ENCODE data around the gene DHPS.
"Not testable (repeated sequence)": the region's sequence is repeated elsewhere in the genome, so short reads cannot be mapped to it uniquely, and the experiment has no call there.

The DHPS gene

DNA sequence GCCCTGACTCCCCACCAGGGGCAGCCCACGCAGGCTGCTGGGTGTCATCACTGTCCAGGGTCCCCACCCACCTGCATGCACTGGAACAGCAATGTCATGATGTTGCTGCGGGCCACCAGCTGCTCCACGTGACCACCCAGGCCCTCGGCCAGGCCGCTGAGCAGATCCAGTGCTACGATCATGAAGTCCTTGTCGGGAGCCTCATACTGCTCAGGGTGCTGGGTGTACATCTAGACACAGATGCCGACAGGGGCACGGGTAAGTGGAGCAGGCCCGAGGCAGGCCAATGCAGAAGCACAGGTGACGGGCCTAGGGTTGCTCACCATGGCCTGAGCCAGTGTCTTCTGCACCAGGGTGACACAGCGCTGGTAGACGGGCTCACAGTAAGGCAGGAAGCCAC is 23.5 kb upstream of the DHPS start:
- no peak for DNase-seq

GRCh38 chr19:12703046-12703445 is 21.4 kb upstream of the DHPS start:
- no peak for DNase-seq

DNA sequence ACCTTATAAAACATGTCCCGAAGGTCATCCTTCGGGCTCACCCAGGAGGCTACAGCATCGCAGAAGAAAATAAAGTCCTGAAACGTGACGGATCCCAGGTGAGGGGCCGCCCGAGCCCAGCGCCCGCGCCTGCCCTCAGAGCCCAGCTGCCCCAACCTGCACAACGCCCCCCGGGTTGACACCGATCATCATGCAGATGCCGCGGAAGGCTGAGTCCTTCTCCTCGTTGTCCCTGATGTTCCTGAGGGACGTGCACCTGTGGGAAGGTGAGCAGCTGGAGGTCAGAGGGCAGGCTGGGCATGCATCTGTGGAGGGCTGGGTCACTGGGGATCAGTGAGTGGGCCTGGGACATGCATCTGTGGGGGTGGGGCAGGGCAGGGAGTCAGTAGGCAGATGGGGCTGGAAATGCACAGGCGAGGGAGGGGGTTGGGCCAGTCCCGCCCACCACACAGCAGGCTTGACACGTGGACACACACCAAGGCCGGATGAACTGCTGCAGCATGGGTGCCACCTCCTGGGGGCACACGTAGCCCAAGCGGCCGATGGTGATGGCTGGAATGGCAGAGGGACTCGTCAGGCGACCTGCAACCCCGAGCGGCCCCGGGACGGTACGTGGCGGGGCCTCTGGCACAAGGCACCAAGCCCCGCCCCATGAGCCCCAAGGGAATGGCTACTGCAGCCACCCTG is 20.1 kb upstream of the DHPS start:
- DNase-seq = no peak

- no peak for DNase-seq
Measured at GRCh38 chr19:12698138-12698537, 16.5 kb upstream of the DHPS start.

GRCh38 chr19:12697425-12697824 is 15.7 kb upstream of the DHPS start:
- not testable (repeated sequence) for DNase-seq

- DNase-seq = peak; percentile 78
Measured at GRCh38 chr19:12696366-12697335, 15.0 kb upstream of the DHPS start, which contains the start of gene FBXW9. FBXW9 (minus strand) TSS chr19:12696631; CDS start chr19:12696581, 50 bp downstream.

DNA sequence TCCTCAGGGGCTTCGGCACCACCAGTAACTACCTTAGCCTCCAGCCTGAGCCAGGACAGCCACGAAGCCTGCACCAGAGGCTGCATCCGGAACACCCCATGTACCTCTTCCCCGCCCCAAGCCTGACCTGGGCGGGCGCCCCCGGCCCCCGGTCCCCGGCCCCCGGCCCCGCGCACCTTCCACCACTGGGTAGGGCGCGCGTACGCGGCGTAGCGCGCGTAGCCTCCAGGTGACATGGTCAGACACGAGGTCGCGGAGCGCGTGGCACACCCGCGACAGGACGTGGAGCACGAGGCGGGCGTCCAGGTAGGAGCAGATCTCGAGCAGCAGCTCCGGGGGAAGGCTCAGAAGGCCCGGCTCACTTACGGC is 14.3 kb upstream of the DHPS start:
- DNase-seq = no peak

DNA sequence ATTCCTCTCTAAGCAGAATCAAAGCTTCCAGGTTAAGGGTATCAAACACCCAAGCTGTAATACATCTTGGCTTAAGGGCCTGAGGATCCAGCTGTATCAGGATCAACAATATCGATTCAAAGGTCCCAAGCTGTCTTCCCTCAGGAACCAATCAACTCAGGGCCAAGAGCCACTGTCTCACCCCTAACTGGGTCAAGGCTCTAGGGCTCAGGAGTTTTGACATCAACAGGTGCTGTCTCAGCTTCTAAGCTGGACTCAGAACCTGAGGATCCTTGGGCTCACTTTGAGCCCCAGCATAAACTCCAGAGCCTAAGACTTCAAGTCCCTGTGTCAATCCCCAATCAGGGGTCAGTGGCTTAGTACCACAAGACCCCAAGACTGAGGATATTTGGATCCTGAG is 13.8 kb upstream of the DHPS start:
- DNase-seq = no peak

GRCh38 chr19:12695096-12695495 is 13.4 kb upstream of the DHPS start:
- no peak for DNase-seq

DNA sequence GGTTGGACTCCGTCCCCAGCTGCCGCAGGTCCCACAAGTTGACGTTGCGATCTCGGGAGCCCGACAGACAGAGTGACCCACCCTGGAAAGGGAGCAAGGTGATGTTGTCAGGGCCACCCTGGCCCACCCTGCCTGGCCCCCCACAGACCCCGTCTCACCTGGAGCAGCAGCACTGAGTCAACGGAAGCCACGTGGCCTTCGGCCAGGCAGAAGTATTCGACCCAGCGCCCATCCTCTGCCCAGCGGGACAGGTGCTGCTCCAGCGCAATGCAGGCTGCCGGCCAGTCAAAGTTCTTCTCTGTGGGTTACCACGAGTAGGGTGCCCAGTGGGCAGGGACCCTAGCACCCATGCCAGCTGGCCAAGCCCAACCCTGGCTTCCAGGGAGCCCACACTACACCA is 13.0 kb upstream of the DHPS start:
- DNase-seq = no peak

DNA sequence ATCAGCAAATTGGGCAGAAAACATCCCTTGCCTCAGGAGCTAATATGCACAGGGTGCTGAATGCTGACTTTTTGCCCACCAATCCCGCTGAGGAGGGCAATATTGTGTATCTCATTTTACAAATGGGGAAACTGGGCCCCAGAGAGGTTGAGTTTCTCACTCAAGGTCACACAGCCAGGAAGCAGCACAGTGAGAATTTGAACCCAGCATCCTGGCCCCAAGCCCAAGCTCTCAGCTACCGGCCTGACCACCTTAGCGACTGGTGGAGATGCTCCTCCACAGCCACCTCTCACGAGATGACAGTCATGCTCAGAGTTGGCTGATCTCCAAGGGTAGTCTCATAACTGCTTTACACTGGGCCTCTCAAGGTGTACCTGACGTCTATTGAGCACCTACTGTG is 11.3 kb upstream of the DHPS start:
- DNase-seq = no peak

DNA sequence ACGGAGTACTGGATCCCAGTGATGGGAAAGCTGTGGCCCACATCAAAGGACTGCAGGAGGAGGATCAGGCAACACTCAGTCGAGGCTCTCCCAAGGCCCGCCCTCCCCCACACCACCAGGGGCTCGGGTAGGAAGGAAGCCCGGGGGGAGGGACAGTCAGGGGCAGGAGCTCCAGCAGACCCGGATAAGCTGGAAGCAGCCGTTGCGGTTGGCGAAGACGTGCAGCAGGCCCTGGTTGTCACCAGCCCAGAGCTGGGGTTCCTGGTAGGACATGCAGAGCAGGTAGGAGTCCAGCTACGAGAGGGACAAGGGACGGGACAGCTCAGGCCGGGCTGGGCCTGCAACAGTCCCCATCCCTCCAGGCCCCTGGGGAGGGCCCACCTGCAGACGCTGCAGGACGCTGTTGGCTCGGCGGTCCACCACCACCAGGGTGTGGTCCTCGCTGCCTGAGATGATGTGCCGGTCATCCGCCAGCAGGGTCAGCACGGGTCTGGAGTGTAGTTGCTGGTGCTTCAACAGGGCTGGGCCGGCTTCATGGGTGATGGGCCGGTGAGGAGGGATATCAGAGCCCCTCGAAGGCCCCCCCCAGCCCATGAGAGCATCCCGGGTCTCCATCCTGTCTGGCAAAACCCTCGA is 8.0 kb upstream of the DHPS start:
- no peak for DNase-seq

GRCh38 chr19:12689012-12689411 is 7.3 kb upstream of the DHPS start:
- no peak for DNase-seq

DNA sequence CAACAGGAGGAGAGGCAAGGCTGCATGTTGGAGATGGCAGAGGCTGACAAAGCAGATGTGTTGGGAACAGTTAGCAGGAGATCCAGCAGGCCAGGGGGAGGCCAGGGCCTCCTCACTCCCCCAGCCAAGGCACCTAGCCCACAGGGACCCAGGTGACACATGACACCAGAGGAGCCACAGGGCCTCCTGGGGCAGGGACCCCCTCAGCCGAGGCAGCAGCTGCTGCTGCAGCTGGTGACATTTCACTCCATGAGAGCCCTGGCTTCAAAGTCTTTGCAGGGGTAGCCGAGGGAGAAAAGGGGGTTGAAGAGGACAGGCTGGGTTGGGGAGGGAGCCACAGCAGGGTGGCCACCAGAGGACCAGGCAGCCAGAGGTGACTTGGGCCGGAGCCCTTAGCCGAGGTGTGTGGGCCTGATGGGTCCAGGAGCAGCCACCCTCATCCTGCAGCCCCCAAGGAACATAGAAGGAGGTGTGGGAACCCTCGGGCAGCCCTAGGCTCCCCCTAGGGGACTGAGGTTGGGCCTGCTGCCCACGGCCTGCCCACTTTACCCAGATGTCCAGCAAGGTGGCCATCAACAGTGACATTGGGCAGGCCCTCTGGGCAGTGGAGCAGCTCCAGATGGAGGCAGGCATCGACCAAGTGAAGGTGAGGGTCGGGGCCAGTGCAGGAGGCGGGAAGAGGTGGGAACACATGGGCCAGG is 6.0 kb upstream of the DHPS start, which contains the start of gene GNG14:
Gene GNG14 (plus strand): TSS at position 503 of the 701 bp plus-strand sequence. CDS start 51 bp downstream, at position 554.
- no peak for DNase-seq

GRCh38 chr19:12685831-12686230 is 4.2 kb upstream of the DHPS start:
- no peak for DNase-seq

DNA sequence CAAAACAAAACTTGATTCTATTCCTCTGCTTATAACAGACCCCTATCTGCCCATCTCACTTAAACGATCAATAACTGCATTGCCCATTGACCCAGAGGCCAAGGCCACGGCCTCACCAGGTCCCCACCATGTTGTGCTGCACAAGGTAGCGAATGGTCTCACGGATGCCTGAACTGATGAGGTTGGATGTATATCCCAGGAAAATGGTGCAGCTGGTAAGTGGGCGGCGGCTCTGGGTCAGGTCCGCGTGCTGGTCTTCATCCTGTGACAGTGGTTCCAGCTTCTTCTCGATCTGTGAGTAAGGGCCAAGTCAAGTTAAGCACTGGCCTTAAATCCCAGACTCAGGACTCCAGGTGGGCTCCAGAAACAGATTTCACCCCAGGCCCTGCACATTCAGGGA is 1.6 kb downstream of the DHPS start:
- DNase-seq = no peak

- not testable (repeated sequence) for DNase-seq
Measured at GRCh38 chr19:12678039-12678438, 3.6 kb downstream of the DHPS start.

- no peak for DNase-seq
Measured at GRCh38 chr19:12676928-12677327, 4.8 kb downstream of the DHPS start.

DNA sequence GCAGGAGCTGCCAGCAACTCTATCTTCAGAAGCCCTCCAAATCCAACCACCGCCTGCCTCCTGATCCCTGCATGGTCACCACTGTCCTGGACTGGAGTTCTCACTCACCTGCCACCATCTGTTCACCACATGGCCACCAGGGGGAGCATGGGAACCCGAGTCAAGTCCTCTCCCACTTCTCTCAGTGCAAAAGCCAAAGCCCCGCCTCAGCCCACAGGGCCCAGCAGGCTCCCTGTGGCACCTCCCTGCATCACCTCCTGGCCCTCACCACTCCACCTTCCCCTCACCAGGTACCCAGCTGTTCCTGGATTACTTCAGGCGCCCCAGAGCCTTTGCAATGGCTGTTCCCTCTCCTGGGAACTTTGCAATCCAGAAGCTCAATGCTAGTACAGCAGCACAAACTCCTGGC is 5.3 kb downstream of the DHPS start:
- peak; percentile 37 for DNase-seq

GRCh38 chr19:12675940-12676339 is 5.7 kb downstream of the DHPS start:
- DNase-seq = no peak

DNA sequence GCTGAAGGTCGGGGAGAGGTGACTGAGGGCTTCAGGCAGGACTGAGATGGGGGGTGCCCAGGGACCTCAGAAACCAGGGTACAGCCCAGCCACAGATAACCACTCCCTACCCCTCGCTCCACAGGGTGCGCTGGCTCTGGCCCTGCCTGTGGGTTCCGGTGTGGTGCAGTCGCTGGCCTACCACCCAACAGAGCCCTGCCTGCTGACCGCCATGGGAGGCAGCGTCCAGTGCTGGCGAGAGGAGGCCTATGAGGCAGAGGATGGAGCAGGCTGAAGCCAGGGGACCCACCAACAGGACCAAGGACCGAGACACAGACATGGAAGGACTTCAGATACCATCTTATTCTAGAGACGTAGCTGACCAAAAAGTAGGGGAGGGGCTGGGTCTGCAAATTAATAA is 6.3 kb downstream of the DHPS start:
- no peak for DNase-seq

DNA sequence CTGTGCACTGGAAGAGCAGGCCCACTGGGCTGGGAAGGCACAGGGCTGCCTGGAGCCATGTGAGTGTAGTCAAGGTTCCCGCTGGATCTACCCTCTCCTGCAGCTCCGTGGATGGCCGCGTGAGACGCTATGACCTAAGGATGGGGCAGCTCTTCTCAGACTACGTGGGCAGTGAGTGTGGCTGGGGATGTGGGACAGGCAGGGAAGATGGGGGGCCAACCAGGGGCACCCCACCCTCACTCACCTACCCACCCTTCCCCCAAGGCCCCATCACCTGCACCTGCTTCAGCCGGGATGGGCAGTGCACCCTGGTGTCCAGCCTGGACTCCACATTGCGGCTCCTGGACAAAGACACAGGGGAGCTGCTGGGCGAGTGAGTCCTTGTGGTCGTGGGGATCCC is 8.9 kb downstream of the DHPS start:
- no peak for DNase-seq

Measured in NCI-H2107 (cell line).